GM12874 (cell line): Measurements from ENCODE around the gene GRIN2A.

Experiments used
- TF ChIP-seq, protein P1 (sequence below): IDR thresholded peaks from 2 replicates; pipeline ENCODE4 v1.5.1; 2011; ENCODE audit warnings: low read depth, mild to moderate bottlenecking, control low read depth, low read length, moderate library complexity; ENCODE audit not compliant: insufficient read depth

Gene GRIN2A

DNA sequence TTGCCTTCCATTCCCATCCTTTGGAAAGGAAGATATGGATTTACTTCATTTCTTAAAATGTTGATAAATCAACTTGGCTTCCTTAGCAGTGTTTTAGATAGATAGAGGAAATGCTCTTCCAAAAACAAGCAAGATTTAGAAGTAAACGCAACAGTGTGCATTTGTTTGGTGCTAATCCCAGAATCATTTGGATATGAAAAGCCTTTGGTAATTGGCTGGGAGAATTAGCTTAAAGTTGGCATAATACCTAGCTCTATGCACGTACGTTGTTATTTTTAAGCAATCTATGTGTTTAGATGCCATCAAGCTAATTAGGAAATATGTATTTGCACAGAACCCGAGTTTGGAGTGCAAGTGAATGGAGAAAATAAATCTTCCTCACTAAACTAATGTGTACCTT, 415.3 kb downstream of the GRIN2A start:
- TF ChIP-seq, protein P1, sequence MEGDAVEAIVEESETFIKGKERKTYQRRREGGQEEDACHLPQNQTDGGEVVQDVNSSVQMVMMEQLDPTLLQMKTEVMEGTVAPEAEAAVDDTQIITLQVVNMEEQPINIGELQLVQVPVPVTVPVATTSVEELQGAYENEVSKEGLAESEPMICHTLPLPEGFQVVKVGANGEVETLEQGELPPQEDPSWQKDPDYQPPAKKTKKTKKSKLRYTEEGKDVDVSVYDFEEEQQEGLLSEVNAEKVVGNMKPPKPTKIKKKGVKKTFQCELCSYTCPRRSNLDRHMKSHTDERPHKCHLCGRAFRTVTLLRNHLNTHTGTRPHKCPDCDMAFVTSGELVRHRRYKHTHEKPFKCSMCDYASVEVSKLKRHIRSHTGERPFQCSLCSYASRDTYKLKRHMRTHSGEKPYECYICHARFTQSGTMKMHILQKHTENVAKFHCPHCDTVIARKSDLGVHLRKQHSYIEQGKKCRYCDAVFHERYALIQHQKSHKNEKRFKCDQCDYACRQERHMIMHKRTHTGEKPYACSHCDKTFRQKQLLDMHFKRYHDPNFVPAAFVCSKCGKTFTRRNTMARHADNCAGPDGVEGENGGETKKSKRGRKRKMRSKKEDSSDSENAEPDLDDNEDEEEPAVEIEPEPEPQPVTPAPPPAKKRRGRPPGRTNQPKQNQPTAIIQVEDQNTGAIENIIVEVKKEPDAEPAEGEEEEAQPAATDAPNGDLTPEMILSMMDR, result no peak

DNA sequence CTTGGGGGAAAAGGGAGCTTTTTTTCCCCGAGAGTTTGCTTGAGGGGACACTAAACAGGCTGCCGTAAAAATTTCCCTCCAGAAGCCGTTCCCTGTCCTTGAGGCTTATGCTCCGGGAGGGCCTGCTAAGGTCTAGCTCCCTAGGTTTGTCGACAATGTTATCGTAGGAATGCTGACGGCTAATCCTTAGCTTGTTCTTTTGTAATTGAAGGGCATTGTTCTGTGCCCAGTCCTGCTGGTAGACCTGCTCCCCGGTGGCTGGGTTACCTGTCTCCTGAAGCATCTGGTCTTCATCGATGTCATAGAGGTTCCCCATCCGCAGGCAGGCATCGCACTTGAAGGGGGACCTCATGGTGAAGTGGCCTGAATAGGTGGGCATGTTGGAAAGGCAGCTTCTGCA, 418.7 kb downstream of the GRIN2A start:
- TF ChIP-seq, protein P1, result no peak

DNA sequence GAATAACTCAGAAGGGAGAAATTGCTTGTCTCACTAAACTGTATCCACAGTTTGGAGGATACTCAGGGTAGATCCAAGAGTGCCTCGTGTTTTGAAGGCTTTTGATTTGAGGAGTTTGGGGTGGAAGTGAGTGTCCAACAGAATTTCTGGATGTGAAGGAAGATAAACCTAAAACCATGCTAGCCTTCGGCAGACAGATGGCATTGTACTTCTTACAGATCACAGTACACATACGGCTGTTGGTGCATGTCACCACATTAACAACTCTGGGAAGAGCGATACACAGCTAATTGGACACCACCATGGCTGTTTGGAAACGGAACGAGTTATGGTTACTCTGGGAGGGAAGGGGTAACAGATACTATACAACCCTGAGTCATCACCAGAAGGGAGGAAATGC, 420.4 kb downstream of the GRIN2A start:
- TF ChIP-seq, protein P1, result no peak

DNA sequence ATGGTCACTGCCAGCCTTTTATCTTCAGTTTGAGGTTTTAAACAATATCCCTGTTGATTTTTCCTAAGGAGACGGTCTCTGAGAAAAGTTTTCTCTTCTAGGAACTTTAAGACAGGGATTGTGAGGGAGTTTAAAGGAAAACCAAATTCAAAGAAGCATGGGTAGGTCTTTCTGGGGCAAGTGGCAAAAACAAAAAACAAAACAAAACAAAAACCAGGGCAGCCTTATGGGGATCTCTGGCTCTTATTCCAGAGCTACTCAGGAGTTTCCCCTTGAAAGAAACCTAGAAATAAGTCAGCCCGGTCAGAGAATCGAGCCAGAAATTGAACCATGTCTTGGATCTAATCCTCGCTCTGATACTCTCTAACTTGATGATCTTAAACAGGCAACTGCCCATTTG, 424.5 kb downstream of the GRIN2A start:
- TF ChIP-seq, protein P1, result no peak

DNA sequence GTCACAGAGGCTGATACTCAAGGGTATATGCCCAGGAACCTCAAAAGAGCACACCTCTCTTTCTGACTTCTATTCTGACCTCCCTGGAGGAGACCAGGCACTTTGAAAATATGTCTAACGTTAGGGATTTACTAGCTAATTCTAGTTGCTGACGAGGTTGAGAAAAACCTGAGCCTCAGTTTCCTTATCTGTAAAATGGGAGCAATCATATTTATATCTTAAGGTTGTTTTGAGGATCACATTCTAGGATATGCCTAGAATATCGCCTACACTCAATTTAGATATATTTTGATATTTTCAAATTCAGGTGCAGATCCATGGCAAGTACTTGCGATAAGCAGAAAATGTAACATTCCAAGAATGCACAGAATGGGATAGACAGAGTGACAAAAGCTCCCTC, 425.8 kb downstream of the GRIN2A start:
- TF ChIP-seq, protein P1, result no peak

DNA sequence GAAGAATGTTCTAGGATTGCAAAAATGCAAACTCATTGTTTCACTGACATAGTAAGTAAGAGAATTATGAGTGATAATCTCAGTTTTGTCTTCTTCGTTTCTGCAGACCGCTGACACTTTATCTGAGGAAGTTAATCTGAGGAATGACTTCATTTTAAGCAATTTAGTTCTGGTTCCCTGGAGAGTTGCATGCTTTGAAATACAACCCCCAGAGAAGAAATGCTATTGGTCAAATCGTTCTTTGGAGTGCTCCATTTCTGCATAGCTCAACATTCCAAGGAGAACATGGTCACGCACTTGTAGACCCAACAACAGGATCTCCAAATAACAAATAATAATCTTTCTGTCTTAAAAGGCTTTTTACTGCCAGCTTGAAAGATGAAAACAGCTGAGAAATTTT, 427.1 kb downstream of the GRIN2A start:
- TF ChIP-seq, protein P1, result no peak

DNA sequence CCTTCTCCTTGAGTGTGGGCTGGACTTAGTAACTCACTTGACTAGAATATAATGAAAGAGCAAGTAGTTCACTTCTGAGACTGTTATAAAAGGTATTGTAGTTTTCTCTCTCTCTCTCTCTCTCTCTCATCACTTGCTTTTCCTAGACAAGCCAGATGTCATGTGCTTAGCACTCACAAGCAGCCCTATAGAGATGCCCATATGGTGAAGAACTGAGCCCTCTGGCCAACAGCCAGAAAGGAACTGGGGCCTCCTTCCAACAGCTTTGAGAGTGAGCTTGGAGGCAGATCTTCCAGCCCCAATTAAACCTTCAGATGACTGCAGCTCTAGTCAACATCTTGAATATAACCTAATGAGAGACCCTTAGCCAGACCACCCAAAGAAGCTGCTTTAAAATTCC, 440.5 kb downstream of the GRIN2A start:
- TF ChIP-seq, protein P1, result no peak

DNA sequence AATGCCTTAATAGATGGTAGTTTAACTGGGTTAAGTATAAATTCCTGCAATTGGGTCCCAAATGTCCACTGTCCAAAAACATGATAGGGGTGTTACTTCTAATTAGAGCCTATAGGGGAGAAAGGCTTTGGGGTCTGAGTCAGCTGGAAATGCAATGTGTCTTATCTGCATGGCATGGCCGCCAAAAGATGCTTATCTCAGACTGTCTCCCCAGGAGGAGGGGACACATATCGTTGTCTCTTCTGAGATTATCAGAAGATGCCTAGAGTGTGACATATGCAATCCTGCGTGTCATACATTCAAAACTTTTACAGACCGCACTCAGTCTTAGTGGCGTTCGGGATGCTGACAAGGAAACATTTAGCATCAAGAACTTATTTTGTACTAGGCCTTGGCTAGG, 442.9 kb downstream of the GRIN2A start:
- TF ChIP-seq, protein P1, result no peak
